ENCODE measurements around the gene ATP11A. TPM values are rescaled to one million over a fixed set of nuclear protein-coding genes. Genes with fewer than 3 reads are reported as not detected.

ATP11A gene
- total RNA-seq, 5 donors from 2014 or later (not counting 1 experiment from before 2014, with no cell fraction given), result 35.7 to 57.1 (median 48.5) TPM

DNA sequence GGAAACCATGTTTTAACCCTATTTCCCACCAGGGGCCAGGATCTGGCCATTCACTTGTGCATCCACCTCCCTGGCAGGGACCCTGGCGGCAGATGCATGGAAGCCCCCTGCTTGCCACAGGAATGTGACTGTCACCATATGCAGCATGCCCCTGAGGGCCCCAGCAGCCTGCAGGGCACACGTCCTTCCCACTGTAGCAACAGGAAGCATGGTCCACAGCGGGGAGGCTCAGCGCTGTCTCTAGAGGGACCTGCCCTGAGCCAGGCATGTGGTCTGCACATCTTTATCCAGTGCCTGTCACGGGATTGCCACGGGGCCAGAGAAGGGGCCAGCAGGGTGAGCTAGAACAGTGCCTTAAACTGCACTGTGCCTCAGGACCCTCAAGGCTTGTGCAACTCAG is 244.2 kb downstream of the ATP11A start:
- POLR2A ChIA-PET, result no interaction called here
- peaks cover 5 to 59% of the 10 kb centered on the region in 2 experiments for H3K27me3 ChIP-seq (replicated peaks in 1 of 2; ENCODE audit: control insufficient read depth in 2 of 2, extremely low read depth in 1 of 2, insufficient read depth in 2 of 2, low read length in 1 of 2)
- Mint-ChIP-seq H3K36me3 (no peaks in the 10 kb centered on the region), H3K4me1 (peaks cover 7 to 10% (median 9%) of the 10 kb centered on the region in 3 donors), H3K27ac (no peak overlapping the region), H3K27me3 (peaks cover 29 to 43% of the 10 kb centered on the region in 2 donors), H3K4me3 (no peak overlapping the region), H3K9me3 (peaks cover 0 to 4% (median 0%) of the 10 kb centered on the region in 3 donors)
- no peak overlapping the region for H3K4me3 ChIP-seq (ENCODE audit: control insufficient read depth in 1 of 2, extremely low read depth in 1 of 2, low read length in 1 of 2)
- ATAC-seq (replicated peaks in 1 of 4) (no peak), DNase-seq (no peak)
- no peak overlapping the region for H3K27ac ChIP-seq (ENCODE audit: low read length)
- CTCF ChIA-PET, result no interaction called here
- H3K4me1 ChIP-seq (ENCODE audit: control insufficient read depth in 1 of 2, extremely low read depth in 1 of 2, insufficient read depth in 2 of 2, low read length in 2 of 2), result no peaks in the 10 kb centered on the region
- WGBS (ENCODE audit: insufficient coverage), result 32% methylated on average over 6 of the region's 6 CpGs
- H3K36me3 ChIP-seq (ENCODE audit: control insufficient read depth in 2 of 2, extremely low read depth in 1 of 2, insufficient read depth in 1 of 2, low read length in 1 of 2), result no peaks in the 10 kb centered on the region
- no peaks in the 10 kb centered on the region for H3K9me3 ChIP-seq

Other genes starting within 250 kb of the ATP11A start
- 10 to 100 TPM; 36.2 to 47.2 (median 44.7) TPM for gene TUBGCP3, start 101.9 kb upstream of the ATP11A start, total RNA-seq

Data from T-cell (primary cell).